A549 (cell line): ENCODE data around the gene DHRS3. TPM values are rescaled to one million over a fixed set of nuclear protein-coding genes. Genes with fewer than 3 reads are reported as not detected.

Experiments used
- ATAC-seq, 2 experiments: fragments of 200-7000 bp in 1 of 2; fragments of >200 bp in 1 of 2; cut with Nextera tagmentation in 1 of 2; cut with Tn5 transposase in 1 of 2; 3 replicates each; pipeline versions ENCODE4 v1.8.0 to v1.9.1; 2018 to 2020; ENCODE audit warnings: mild to moderate bottlenecking in 1 of 2, moderate library complexity in 1 of 2
- CTCF ChIA-PET: fragments of 300-600 bp; sonication (Branson Sonifier 250); formaldehyde crosslinking; extraction: SDS; loops from one replicate; lab custom pipeline; 2021; ENCODE audit warnings: antibody characterized with exemption, inconsistent platforms; lab: Yijun Ruan, JAX
- POLR2A ChIA-PET: fragments of 350-600 bp; formaldehyde crosslinking; extraction: SDS; loops from one replicate; lab custom pipeline; 2021; ENCODE audit warnings: antibody characterized with exemption, inconsistent platforms; lab: Yijun Ruan, JAX
- DNase-seq, 2 experiments: peaks; one replicate each; pipeline versions ENCODE4 v3.0.0 to v3.0.0-alpha.2; 2011 to 2016; ENCODE audit warnings: low read depth in 1 of 2, low spot score in 1 of 2
- FAIRE-seq: peaks from 2 replicates; lab custom pipeline; 2011; peaks lifted over from hg19 to GRCh38; lab: Jason Lieb, UNC
- H3K27ac ChIP-seq, 2 experiments: fragments of >200 bp; sonication (Bioruptor Twin); formaldehyde crosslinking; 3 replicates each; pipeline ENCODE4 v1.5.1; 2016 to 2017
- H3K4me1 ChIP-seq: fragments of >200 bp; sonication (Bioruptor Twin); formaldehyde crosslinking; 3 replicates; pipeline ENCODE4 v1.6.1; 2016
- H3K4me2 ChIP-seq: fragments of >200 bp; sonication (Bioruptor Twin); formaldehyde crosslinking; 3 replicates; pipeline ENCODE4 v1.6.1; 2016
- H3K4me3 ChIP-seq: fragments of >200 bp; sonication (Bioruptor Twin); formaldehyde crosslinking; 3 replicates; pipeline ENCODE4 v1.5.1; 2016
- H3K9me3 ChIP-seq: fragments of >200 bp; sonication (Bioruptor Twin); formaldehyde crosslinking; 3 replicates; pipeline ENCODE4 v1.6.1; 2016
- BHLHE40 ChIP-seq: IDR thresholded peaks from 2 replicates; pipeline ENCODE4 v1.6.1; 2012; ENCODE audit warnings: low read depth, low read length, inconsistent platforms
- CBX2 ChIP-seq: fragments of 200-600 bp; sonication (generic); IDR thresholded peaks from 2 replicates; pipeline ENCODE4 v1.6.1; 2016; ENCODE audit warnings: low read depth, mild to moderate bottlenecking, borderline replicate concordance
- CBX8 ChIP-seq: fragments of 200-600 bp; sonication (generic); IDR thresholded peaks from 2 replicates; pipeline ENCODE4 v1.6.1; 2016
- CHD2 ChIP-seq: fragments of 150-350 bp; IDR thresholded peaks from 2 replicates; pipeline ENCODE4 v1.6.1; 2014; ENCODE audit warnings: low read length; ENCODE audit not compliant: partially characterized antibody
- EHF ChIP-seq: fragments of 250-450 bp; sonication (Bioruptor Pico); IDR thresholded peaks from 2 replicates; pipeline ENCODE4 v1.5.0; 2020; ENCODE audit warnings: mild to moderate bottlenecking
- ESRRA ChIP-seq: fragments of 150-350 bp; IDR thresholded peaks from 2 replicates; pipeline ENCODE4 v1.6.1; 2014; ENCODE audit warnings: mild to moderate bottlenecking, low read length, borderline replicate concordance
- FOSL2 ChIP-seq, 2 experiments: fragments of 450-650 bp in 1 of 2; fragments of >200 bp in 1 of 2; sonication (Bioruptor Twin) in 1 of 2; formaldehyde crosslinking; IDR thresholded peaks; 2 replicates each; pipeline versions ENCODE4 v1.5.0 to v1.6.1; 2016 to 2020; ENCODE audit warnings: mild to moderate bottlenecking in 1 of 2, moderate library complexity in 1 of 2
- HDAC2 ChIP-seq: fragments of 200-600 bp; sonication (generic); IDR thresholded peaks from 2 replicates; pipeline ENCODE4 v1.6.1; 2016
- HOXA7 ChIP-seq: fragments of 250-450 bp; sonication (Bioruptor Pico); IDR thresholded peaks from 2 replicates; pipeline ENCODE4 v1.5.0; 2020; ENCODE audit warnings: mild to moderate bottlenecking, moderate library complexity
- JUN ChIP-seq, 2 experiments: fragments of >200 bp; sonication (Bioruptor Twin); formaldehyde crosslinking; IDR thresholded peaks; 2 replicates in 1 of 2; 3 replicates in 1 of 2; pipeline ENCODE4 v1.6.1; 2016 to 2017
- KDM1A ChIP-seq: fragments of 200-600 bp; sonication (generic); IDR thresholded peaks from 2 replicates; pipeline ENCODE4 v1.6.1; 2016; ENCODE audit warnings: low read depth, mild to moderate bottlenecking
- KDM5A ChIP-seq: fragments of 200-600 bp; sonication (generic); IDR thresholded peaks from 2 replicates; pipeline ENCODE4 v1.6.1; 2016; ENCODE audit warnings: antibody characterized with exemption, mild to moderate bottlenecking
- POLR2AphosphoS2 ChIP-seq: conservative IDR thresholded peaks from 2 replicates; pipeline ENCODE4 v1.6.1; 2012; ENCODE audit warnings: low read length, improper control_type of control experiment, inconsistent platforms
- RAD21 ChIP-seq, 2 experiments: fragments of >200 bp in 1 of 2; sonication (Bioruptor Twin) in 1 of 2; formaldehyde crosslinking in 1 of 2; IDR thresholded peaks in 1 of 2; conservative IDR thresholded peaks in 1 of 2; 2 replicates in 1 of 2; 3 replicates in 1 of 2; pipeline ENCODE4 v1.6.1; 2012 to 2018; ENCODE audit warnings: inconsistent platforms in 1 of 2
- RARB ChIP-seq: fragments of 250-450 bp; sonication (Bioruptor Pico); IDR thresholded peaks from 2 replicates; pipeline ENCODE4 v1.8.0; 2021; ENCODE audit warnings: mild to moderate bottlenecking, moderate library complexity
- RCOR1 ChIP-seq: fragments of 150-350 bp; IDR thresholded peaks from 2 replicates; pipeline ENCODE4 v1.6.1; 2014; ENCODE audit warnings: antibody characterized with exemption, low read length, low read depth
- RFX5 ChIP-seq: fragments of 450-650 bp; IDR thresholded peaks from 2 replicates; pipeline ENCODE4 v1.7.1; 2014; ENCODE audit warnings: antibody characterized with exemption, mild to moderate bottlenecking, moderate library complexity
- SREBF2 ChIP-seq: fragments of 450-650 bp; IDR thresholded peaks from 2 replicates; pipeline ENCODE4 v1.6.1; 2014; ENCODE audit warnings: mild to moderate bottlenecking, moderate library complexity
- ZC3H11A ChIP-seq: fragments of 450-650 bp; IDR thresholded peaks from 2 replicates; pipeline ENCODE4 v1.6.1; 2014; ENCODE audit warnings: antibody characterized with exemption, mild to moderate bottlenecking
- WGBS: methylation state at CpG from one replicate; pipeline ENCODE4 v1.1.6; 2017; ENCODE audit errors: missing lambda C conversion rate; 5-methylcytosine and 5-hydroxymethylcytosine counted together
- polyA plus RNA-seq, 4 experiments: library from polyadenylated mRNA; depleted of rRNA in 3 of 4; stranded (reverse); fragments of >200 nt; fragmentation: RNase III in 1 of 4; extraction: RNeasy Plus Mini Kit Qiagen cat#74134 plus additional on column Dnase treatment in 1 of 4; gene quantifications; 2 replicates in 3 of 4; 3 replicates in 1 of 4; pipeline ENCODE4 v1.2.3, GENCODE V29; 2011 to 2017
- TF ChIP-seq, protein P1 (sequence below): fragments of >200 bp; sonication (Bioruptor Twin); formaldehyde crosslinking; IDR thresholded peaks from 3 replicates; pipeline ENCODE4 v1.5.1; 2016
- TF ChIP-seq, protein P2 (sequence below): IDR thresholded peaks from 2 replicates; pipeline ENCODE4 v1.6.1; 2012
- TF ChIP-seq, protein P3 (sequence below): fragments of 250-450 bp; sonication (Bioruptor Pico); IDR thresholded peaks from 2 replicates; pipeline ENCODE4 v1.5.0; 2020; ENCODE audit warnings: low read depth, mild to moderate bottlenecking, moderate library complexity
- TF ChIP-seq, protein P4 (sequence below): IDR thresholded peaks from 2 replicates; pipeline ENCODE4 v1.6.1; 2012
- TF ChIP-seq, protein P5 (sequence below): fragments of >200 bp; sonication (Bioruptor Twin); formaldehyde crosslinking; IDR thresholded peaks from 3 replicates; pipeline ENCODE4 v1.6.1; 2016

The DHRS3 gene
- polyA plus RNA-seq, 2 of the 4 experiments (the other 2 are of a cell fraction): 62.7 to 79.7 TPM

DNA sequence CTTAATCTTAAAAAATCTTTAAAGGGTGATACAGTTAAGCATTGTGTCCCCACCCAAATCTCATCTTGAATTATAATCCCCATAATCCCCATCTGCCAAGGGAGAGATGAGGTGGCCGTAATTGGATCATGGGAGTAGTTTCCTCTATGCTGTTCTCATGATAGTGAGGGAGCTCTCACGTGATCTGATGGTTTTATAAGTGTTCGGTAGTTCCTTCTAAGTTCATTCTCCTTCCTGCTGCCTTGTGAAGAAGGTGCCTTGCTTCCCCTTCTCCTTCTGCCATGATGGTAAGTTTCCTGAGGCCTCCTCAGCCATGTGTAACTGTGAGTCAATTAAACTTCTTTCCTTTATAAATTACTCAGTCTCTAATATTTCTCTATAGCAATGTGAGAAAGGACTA lies 10.7 kb downstream of the DHRS3 start (continued):
- TF ChIP-seq, protein P1, sequence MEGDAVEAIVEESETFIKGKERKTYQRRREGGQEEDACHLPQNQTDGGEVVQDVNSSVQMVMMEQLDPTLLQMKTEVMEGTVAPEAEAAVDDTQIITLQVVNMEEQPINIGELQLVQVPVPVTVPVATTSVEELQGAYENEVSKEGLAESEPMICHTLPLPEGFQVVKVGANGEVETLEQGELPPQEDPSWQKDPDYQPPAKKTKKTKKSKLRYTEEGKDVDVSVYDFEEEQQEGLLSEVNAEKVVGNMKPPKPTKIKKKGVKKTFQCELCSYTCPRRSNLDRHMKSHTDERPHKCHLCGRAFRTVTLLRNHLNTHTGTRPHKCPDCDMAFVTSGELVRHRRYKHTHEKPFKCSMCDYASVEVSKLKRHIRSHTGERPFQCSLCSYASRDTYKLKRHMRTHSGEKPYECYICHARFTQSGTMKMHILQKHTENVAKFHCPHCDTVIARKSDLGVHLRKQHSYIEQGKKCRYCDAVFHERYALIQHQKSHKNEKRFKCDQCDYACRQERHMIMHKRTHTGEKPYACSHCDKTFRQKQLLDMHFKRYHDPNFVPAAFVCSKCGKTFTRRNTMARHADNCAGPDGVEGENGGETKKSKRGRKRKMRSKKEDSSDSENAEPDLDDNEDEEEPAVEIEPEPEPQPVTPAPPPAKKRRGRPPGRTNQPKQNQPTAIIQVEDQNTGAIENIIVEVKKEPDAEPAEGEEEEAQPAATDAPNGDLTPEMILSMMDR: no peak
- TF ChIP-seq POLR2AphosphoS2 (no peak; the same call in 1 of the 2 replicates), RARB (CRISPR knock-in tag) (no peak), CHD2 (no peak), ZC3H11A (no peak), KDM1A (no peak), EHF (CRISPR knock-in tag) (no peak)

DNA sequence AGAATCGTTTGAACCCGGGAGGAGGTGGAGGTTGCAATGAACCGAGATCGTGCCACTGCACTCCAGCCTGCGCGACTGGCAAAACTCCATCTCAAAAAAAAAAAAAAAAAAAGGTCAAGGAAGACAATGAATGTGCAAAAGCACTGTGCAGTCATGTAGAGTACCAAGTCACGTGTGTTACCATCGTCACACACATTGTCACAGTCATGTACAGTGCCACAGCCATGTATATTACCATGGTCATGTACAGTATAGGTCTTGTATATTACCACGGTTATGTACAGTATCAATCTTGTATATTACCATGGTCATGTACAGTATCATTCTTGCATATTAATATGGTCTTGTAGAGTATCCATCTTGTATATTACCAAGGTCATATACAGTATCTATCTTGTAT lies 13.0 kb downstream of the DHRS3 start:
- Histone ChIP-seq H3K4me2 (peak overlapping the region; percentile 55; the same call in 1 of the 3 replicates), H3K4me1 (peaks cover 77% of the 10 kb centered on the region), H3K4me3 (no peak overlapping the region), H3K9me3 (0 out of 3 replicates have a peak, but pooled peaks cover 2% of the 10 kb centered on the region), H3K27ac (peak overlapping the region; percentile 97 to 100)
- DNase-seq (no peak), FAIRE-seq (no peak), ATAC-seq (no peak)
- ChIA-PET CTCF (interaction anchor here (0.7 to 1.7 kb wide), 2 partner anchors 54 to 594 kb away, joined by 4 to 6 read pairs; no protein-coding TSS in a partner anchor), POLR2A (interaction anchor here (1.0 to 2.2 kb wide), 4 partner anchors 8 to 55 kb away, joined by 3 to 49 read pairs (median 12); partner anchors contain the start of gene DHRS3)
- 84% methylated on average over 9 of the region's 9 CpGs for WGBS
- TF ChIP-seq KDM5A (no peak), SREBF2 (no peak), BHLHE40 (no peak), POLR2AphosphoS2 (peak; percentile 90)

DNA sequence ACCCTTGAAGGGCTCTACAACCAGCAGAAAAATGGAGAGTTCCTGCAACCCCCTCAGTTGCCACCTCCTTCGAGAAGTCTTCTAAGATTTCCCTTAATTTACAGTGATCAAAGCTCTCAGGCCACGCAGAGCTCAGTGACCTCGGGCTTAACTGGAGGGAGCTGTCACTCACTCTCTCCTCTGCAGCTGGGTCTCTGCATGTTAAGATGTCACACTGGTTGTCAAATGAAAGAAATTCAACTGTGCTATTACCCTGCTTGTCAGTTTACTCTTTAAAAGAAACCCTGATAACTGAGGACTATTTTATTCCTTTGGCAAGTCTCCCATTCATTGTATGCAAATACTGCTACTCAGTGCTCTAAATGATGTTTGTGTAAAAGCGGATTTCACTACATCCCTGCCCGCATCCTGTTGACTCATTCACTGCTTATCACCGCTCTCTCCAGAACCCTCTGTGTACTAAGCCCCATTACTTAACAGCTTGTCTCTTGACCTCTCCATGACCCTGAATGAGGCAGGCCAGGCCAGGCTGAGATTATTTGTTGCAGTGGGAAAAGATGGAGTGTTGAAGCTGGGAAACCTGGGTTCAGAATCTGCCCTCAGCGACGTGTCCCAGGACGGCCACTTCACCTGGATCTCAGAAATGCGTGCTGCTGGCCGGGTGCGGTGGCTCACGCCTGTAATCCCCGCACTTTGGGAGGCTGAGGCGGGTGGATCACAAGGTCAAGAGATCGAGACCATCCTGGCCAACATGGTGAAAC lies 13.7 kb downstream of the DHRS3 start:
- ChIA-PET POLR2A (interaction anchor here (1.0 to 2.2 kb wide), 5 partner anchors 8 to 55 kb away, joined by 3 to 49 read pairs (median 5); partner anchors contain the start of gene DHRS3), CTCF (interaction anchor here (0.7 to 1.7 kb wide), 5 partner anchors 15 to 594 kb away, joined by 3 to 7 read pairs (median 4); no protein-coding TSS in a partner anchor)
- FAIRE-seq: no peak
- H3K4me1 ChIP-seq: peaks cover 77% of the 10 kb centered on the region
- 0 out of 3 replicates have a peak, but pooled peaks cover 2% of the 10 kb centered on the region for H3K9me3 ChIP-seq
- peak; percentile 86 to 94 for DNase-seq
- ATAC-seq: peak; percentile 75 to 78
- H3K27ac ChIP-seq: peak overlapping the region; percentile 97 to 100
- H3K4me2 ChIP-seq: peak overlapping the region; percentile 55
- H3K4me3 ChIP-seq: no peak overlapping the region
- 9% methylated on average over 16 of the region's 16 CpGs for WGBS
- no peak for TF ChIP-seq SREBF2
- TF ChIP-seq JUN (IDR thresholded peaks at IDR 0.05): peak; percentile 85
- TF ChIP-seq, protein P1: no peak
- TF ChIP-seq ESRRA: no peak
- peak; percentile 76 for TF ChIP-seq FOSL2 (IDR thresholded peaks at IDR 0.05)
- peak; percentile 90 for TF ChIP-seq FOSL2 (CRISPR knock-in tag; IDR thresholded peaks at IDR 0.05)
- TF ChIP-seq HDAC2: no peak
- no peak for TF ChIP-seq CBX2
- 0 out of 2 replicates have a peak, but pooled peaks have one; percentile 17 for TF ChIP-seq EHF (CRISPR knock-in tag)
- TF ChIP-seq, protein P2, sequence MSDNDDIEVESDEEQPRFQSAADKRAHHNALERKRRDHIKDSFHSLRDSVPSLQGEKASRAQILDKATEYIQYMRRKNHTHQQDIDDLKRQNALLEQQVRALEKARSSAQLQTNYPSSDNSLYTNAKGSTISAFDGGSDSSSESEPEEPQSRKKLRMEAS: peak; percentile 83
- no peak for TF ChIP-seq RCOR1
- TF ChIP-seq, protein P3, sequence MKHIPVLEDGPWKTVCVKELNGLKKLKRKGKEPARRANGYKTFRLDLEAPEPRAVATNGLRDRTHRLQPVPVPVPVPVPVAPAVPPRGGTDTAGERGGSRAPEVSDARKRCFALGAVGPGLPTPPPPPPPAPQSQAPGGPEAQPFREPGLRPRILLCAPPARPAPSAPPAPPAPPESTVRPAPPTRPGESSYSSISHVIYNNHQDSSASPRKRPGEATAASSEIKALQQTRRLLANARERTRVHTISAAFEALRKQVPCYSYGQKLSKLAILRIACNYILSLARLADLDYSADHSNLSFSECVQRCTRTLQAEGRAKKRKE: 0 out of 2 replicates have a peak, but pooled peaks have one; percentile 36
- no peak for TF ChIP-seq KDM5A
- TF ChIP-seq BHLHE40: no peak
- no peak for TF ChIP-seq HOXA7 (CRISPR knock-in tag)
- TF ChIP-seq CBX8: no peak
- TF ChIP-seq RFX5: no peak
- peak in 1 of 2 experiments; percentile 37; a peak in 2 of 5 replicates for TF ChIP-seq RAD21 (conservative IDR thresholded peaks at IDR 0.05 in 1 of 2, IDR thresholded peaks at IDR 0.05 in 1 of 2)
- TF ChIP-seq, protein P4, sequence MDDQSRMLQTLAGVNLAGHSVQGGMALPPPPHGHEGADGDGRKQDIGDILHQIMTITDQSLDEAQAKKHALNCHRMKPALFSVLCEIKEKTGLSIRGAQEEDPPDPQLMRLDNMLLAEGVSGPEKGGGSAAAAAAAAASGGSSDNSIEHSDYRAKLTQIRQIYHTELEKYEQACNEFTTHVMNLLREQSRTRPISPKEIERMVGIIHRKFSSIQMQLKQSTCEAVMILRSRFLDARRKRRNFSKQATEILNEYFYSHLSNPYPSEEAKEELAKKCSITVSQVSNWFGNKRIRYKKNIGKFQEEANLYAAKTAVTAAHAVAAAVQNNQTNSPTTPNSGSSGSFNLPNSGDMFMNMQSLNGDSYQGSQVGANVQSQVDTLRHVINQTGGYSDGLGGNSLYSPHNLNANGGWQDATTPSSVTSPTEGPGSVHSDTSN: peak; percentile 52; the same call in 1 of the 2 replicates
- TF ChIP-seq CHD2: no peak
- TF ChIP-seq, protein P5, sequence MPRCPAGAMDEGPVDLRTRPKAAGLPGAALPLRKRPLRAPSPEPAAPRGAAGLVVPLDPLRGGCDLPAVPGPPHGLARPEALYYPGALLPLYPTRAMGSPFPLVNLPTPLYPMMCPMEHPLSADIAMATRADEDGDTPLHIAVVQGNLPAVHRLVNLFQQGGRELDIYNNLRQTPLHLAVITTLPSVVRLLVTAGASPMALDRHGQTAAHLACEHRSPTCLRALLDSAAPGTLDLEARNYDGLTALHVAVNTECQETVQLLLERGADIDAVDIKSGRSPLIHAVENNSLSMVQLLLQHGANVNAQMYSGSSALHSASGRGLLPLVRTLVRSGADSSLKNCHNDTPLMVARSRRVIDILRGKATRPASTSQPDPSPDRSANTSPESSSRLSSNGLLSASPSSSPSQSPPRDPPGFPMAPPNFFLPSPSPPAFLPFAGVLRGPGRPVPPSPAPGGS: peak; percentile 72; the same call in 2 of the 3 replicates
- TF ChIP-seq RARB (CRISPR knock-in tag): peak; percentile 97
